PC-3 (cell line): ENCODE results near the gene TTC34. TPM values are rescaled to one million over a fixed set of nuclear protein-coding genes. Genes with fewer than 3 reads are reported as not detected.
"Not testable (repeated sequence)": the region's sequence is repeated elsewhere in the genome, so short reads cannot be mapped to it uniquely, and the experiment has no call there.

Source experiments
- ATAC-seq: fragments of 200-7000 bp; cut with Tn5 transposase; 2 replicates; pipeline ENCODE4 v1.9.1; 2020; ENCODE audit warnings: mild to moderate bottlenecking, moderate library complexity
- BruUV-seq: library from RNA; stranded (reverse); fragments of 400-500 nt; replicated peaks from 2 replicates; lab custom pipeline; 2021; lab: Mats Ljungman, UMichigan
- CTCF ChIA-PET: fragments of 300-600 bp; sonication (Branson Sonifier 250); formaldehyde crosslinking; loops from one replicate; lab custom pipeline; 2022; ENCODE audit warnings: antibody characterized with exemption; lab: Charles Lee
- POLR2A ChIA-PET: fragments of 300-600 bp; sonication (Branson Sonifier 250); formaldehyde crosslinking; loops from one replicate; lab custom pipeline; 2022; ENCODE audit warnings: antibody characterized with exemption; ENCODE audit not compliant: unreplicated experiment; lab: Charles Lee
- DNase-seq: peaks from one replicate; pipeline ENCODE4 v3.0.0-alpha.2; 2015
- H2AFZ ChIP-seq: fragments of 300-600 bp; sonication (generic); 2 replicates; pipeline ENCODE4 v1.6.0; 2016; ENCODE audit warnings: antibody characterized with exemption, low read length
- H3F3A ChIP-seq: fragments of 300-600 bp; sonication (generic); one replicate; pipeline ENCODE4 v1.6.0; 2017; ENCODE audit warnings: antibody characterized with exemption, low read length, control low read depth, mild to moderate bottlenecking; ENCODE audit not compliant: unreplicated experiment
- H3K27ac ChIP-seq: fragments of 300-600 bp; sonication (generic); 2 replicates; pipeline ENCODE4 v1.5.1; 2016; ENCODE audit warnings: mild to moderate bottlenecking, low read length
- H3K27me3 ChIP-seq: fragments of 300-600 bp; sonication (generic); 2 replicates; pipeline ENCODE4 v1.6.1; 2016; ENCODE audit warnings: low read length, mixed read lengths
- H3K36me3 ChIP-seq: fragments of 300-600 bp; sonication (generic); 2 replicates; pipeline ENCODE4 v1.6.1; 2016; ENCODE audit warnings: low read depth, mixed run types, low read length, mixed read lengths
- H3K4me1 ChIP-seq: fragments of 300-600 bp; sonication (generic); 2 replicates; pipeline ENCODE4 v1.5.1; 2016; ENCODE audit warnings: low read length; ENCODE audit not compliant: insufficient read depth
- H3K4me2 ChIP-seq: fragments of 300-600 bp; sonication (generic); 2 replicates; pipeline ENCODE4 v1.6.0; 2016; ENCODE audit warnings: low read length
- H3K4me3 ChIP-seq: fragments of 300-600 bp; sonication (generic); 2 replicates; pipeline ENCODE4 v1.5.1; 2016; ENCODE audit warnings: mild to moderate bottlenecking, low read length, mixed read lengths
- H3K79me2 ChIP-seq: fragments of 300-600 bp; sonication (generic); 2 replicates; pipeline ENCODE4 v1.6.1; 2017; ENCODE audit warnings: low read length, mixed read lengths
- H3K9ac ChIP-seq: fragments of 300-600 bp; sonication (generic); 2 replicates; pipeline ENCODE4 v1.6.0; 2016; ENCODE audit warnings: mild to moderate bottlenecking, low read length
- H3K9me2 ChIP-seq: fragments of 300-600 bp; sonication (generic); replicated peaks from 2 replicates; pipeline ENCODE4 v1.6.1; 2016; ENCODE audit warnings: mixed run types, low read length, mixed read lengths
- H3K9me3 ChIP-seq: fragments of 300-600 bp; sonication (generic); 2 replicates; pipeline ENCODE4 v1.6.1; 2016; ENCODE audit warnings: low read length, mixed read lengths
- H4K20me1 ChIP-seq: fragments of 300-600 bp; sonication (generic); 2 replicates; pipeline ENCODE4 v1.6.1; 2016; ENCODE audit warnings: low read length, mixed read lengths
- CTCF ChIP-seq: fragments of 300-600 bp; sonication (generic); conservative IDR thresholded peaks from 2 replicates; pipeline ENCODE4 v1.5.1; 2017; ENCODE audit warnings: antibody characterized with exemption, low read depth, mild to moderate bottlenecking, low read length
- EZH2 ChIP-seq: fragments of 300-600 bp; sonication (generic); IDR thresholded peaks from one replicate; pipeline ENCODE4 v1.6.1; 2017; ENCODE audit warnings: antibody characterized with exemption, mild to moderate bottlenecking, low read length; ENCODE audit not compliant: unreplicated experiment
- EZH2phosphoT487 ChIP-seq: fragments of 300-600 bp; sonication (generic); IDR thresholded peaks from 2 replicates; pipeline ENCODE4 v1.6.1; 2018; ENCODE audit warnings: mild to moderate bottlenecking, antibody characterized with exemption, low read length, borderline replicate concordance
- intact Hi-C: fragments of 100-400 bp; cut with micrococcal nuclease; formaldehyde crosslinking; loops from 2 replicates; pipeline ENCODE4 v1.9.0; 2023
- total RNA-seq: library from RNA; depleted of rRNA; stranded (reverse); fragments of >200 nt; gene quantifications from 2 replicates; pipeline ENCODE4 v1.2.3, GENCODE V29; 2014

Gene TTC34
- total RNA-seq, 1 experiment from 2014 or later: 0.11 TPM

- H3K9me2 ChIP-seq: no peaks in the 10 kb centered on the region
- no peaks in the 10 kb centered on the region for H3K36me3 ChIP-seq
- no peaks in the 10 kb centered on the region for H3K79me2 ChIP-seq
- no peak overlapping the region for H2AFZ ChIP-seq
- no peaks in the 10 kb centered on the region for H3K4me1 ChIP-seq
- DNase-seq (no peak), ATAC-seq (no peak)
- peaks cover 40% of the 10 kb centered on the region for H3K27me3 ChIP-seq
- intact Hi-C loops: no loop called here
- no peak overlapping the region for H3K27ac ChIP-seq
- ChIA-PET CTCF (no interaction called here), POLR2A (no interaction called here)
- TF ChIP-seq EZH2phosphoT487 (no peak), EZH2 (no peak), CTCF (no peak)
- no peaks in the 10 kb centered on the region for H3F3A ChIP-seq
- no peak overlapping the region for H3K9ac ChIP-seq
- no peaks in the 10 kb centered on the region for H4K20me1 ChIP-seq
- no peak overlapping the region for H3K4me3 ChIP-seq
- BruUV-seq: no TSS peak
- no peaks in the 10 kb centered on the region for H3K9me3 ChIP-seq
- H3K4me2 ChIP-seq: no peak overlapping the region
Measured at GRCh38 chr1:2799811-2800663, 1.5 kb downstream of the TTC34 start.

- DNase-seq, H4K20me1 ChIP-seq, H3K9me3 ChIP-seq, H2AFZ ChIP-seq, POLR2A ChIA-PET, H3K4me2 ChIP-seq, CTCF ChIA-PET, H3K36me3 ChIP-seq, H3K79me2 ChIP-seq, H3K4me1 ChIP-seq, H3K27ac ChIP-seq, ATAC-seq, H3F3A ChIP-seq, H3K4me3 ChIP-seq, H3K9ac ChIP-seq, BruUV-seq, H3K9me2 ChIP-seq, intact Hi-C loops: not testable (repeated sequence)
- H3K27me3 ChIP-seq: peaks cover 29% of the 10 kb centered on the region
Measured at GRCh38 chr1:2798958-2799357, 2.5 kb downstream of the TTC34 start.

- no peaks in the 10 kb centered on the region for H3K4me1 ChIP-seq
- no peak overlapping the region for H3K4me3 ChIP-seq
- H3K9me2 ChIP-seq: no peaks in the 10 kb centered on the region
- H3K9ac ChIP-seq: no peak overlapping the region
- ChIA-PET POLR2A (no interaction called here), CTCF (no interaction called here)
- TF ChIP-seq EZH2phosphoT487 (no peak), EZH2 (no peak), CTCF (no peak)
- H4K20me1 ChIP-seq: no peaks in the 10 kb centered on the region
- no peak overlapping the region for H3K4me2 ChIP-seq
- H3F3A ChIP-seq: no peaks in the 10 kb centered on the region
- DNase-seq: no peak
- BruUV-seq: no TSS peak
- no peak overlapping the region for H2AFZ ChIP-seq
- peaks cover 25% of the 10 kb centered on the region; the same call in 1 of the 2 replicates for H3K27me3 ChIP-seq
- no peak overlapping the region for H3K27ac ChIP-seq
- intact Hi-C loops: no loop called here
- H3K9me3 ChIP-seq: peaks cover 8% of the 10 kb centered on the region
- H3K36me3 ChIP-seq: no peaks in the 10 kb centered on the region
- no peaks in the 10 kb centered on the region for H3K79me2 ChIP-seq
- no peak for ATAC-seq
Measured at GRCh38 chr1:2797741-2798016, 3.8 kb downstream of the TTC34 start.
